ENCODE data around the gene GALNT2.

DNA sequence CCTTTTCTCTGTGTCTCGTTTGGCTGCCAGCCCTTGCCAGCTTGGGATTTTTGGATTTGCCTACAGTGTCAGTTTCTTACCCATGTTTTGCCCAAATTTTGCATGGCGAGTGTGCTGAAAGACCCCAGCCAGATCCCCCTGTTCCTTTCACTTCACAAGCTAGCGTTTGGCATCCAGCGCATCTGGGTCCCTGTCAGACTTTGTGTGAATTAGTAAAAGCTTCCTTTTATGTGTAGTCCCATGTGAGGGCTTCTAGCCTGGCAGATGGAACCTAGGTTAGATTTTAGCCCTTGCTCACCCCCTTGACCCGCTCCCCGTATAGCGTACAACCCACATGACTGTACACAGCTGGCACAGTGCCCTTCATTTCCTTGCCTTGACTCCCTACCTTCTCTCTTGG lies 22.3 kb upstream of the GALNT2 start:
- TF ChIP-seq, protein P1, sequence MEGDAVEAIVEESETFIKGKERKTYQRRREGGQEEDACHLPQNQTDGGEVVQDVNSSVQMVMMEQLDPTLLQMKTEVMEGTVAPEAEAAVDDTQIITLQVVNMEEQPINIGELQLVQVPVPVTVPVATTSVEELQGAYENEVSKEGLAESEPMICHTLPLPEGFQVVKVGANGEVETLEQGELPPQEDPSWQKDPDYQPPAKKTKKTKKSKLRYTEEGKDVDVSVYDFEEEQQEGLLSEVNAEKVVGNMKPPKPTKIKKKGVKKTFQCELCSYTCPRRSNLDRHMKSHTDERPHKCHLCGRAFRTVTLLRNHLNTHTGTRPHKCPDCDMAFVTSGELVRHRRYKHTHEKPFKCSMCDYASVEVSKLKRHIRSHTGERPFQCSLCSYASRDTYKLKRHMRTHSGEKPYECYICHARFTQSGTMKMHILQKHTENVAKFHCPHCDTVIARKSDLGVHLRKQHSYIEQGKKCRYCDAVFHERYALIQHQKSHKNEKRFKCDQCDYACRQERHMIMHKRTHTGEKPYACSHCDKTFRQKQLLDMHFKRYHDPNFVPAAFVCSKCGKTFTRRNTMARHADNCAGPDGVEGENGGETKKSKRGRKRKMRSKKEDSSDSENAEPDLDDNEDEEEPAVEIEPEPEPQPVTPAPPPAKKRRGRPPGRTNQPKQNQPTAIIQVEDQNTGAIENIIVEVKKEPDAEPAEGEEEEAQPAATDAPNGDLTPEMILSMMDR (conservative IDR thresholded peaks at IDR 0.05; ENCODE audit: low read length): no peak
- TF ChIP-seq EZH2phosphoT487 (IDR thresholded peaks at IDR 0.05; ENCODE audit: borderline replicate concordance): no peak
